ENCODE data around the gene CCN2.

The CCN2 gene

DNA sequence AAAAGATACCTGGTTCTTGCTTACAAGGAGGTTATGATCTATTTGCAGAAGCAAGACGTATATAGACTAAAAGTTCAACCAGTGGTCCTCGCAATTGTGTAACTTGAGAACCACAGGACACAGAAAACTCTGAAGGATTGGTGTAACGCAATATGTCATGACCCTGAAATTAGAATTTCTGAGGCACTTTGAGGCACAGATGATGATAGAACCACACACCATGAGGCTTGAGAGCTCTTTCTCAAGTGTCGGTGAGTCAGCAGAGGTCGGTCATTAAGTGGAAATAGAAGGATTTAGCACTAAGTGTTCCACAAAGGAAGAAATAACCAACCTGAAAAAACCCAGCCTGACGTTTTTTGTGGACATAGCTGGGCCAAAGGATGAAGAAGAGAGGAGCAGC, 15.3 kb upstream of the CCN2 start:
- no peak for DNase-seq

DNA sequence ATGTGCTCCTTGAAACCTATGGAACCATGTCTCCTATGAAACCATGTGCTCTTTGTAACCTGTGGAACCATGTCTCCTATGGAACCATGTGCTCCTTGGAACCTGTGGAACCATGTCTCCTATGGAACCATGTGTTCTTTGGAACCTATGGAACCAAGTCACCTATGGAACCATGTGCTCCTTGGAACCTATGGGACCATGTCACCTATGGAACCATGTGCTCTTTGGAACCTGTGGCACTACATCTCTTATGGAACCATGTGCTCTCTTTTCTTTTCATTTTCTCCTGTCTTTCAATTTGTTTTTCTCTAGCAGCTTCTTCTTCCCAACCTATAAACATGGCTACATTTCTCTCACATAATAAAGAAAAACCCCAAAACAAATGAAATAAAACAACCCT, 11.9 kb upstream of the CCN2 start:
- DNase-seq, result no peak

DNA sequence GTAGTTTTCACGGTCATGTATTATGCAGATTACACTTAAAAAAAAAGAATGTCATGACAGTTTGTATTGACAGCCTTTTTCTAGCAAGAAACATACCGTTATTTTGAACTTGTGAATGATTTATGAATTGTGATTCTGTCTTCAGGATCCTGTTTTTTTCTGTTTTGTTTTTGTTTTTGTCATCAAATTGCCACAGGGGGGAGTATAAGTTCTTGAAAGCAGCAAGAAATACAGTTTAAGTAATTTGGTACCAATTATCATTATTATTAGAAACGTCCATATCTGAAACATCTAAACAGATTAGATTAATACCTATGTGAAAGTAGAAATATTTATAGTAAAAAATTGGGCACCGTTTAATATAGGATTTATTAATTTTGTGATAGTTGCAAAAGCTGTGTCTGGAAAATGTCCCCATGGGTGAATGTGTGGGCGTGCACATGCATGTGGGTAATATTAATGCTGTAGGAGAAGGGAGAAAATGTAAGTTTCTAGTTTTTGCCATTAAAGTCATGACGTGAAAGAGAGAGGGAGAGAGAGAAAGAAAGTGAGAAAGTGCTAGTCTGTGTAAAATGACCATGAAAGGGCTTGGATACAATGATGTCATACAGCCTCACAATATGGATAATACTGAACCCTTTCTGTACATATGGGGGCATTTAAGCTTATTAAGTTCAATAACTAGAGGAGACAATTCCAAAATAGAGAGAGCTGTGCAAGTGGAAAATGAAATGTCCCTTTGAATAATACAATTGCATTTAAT, 9.4 kb upstream of the CCN2 start:
- DNase-seq, result no peak

DNA sequence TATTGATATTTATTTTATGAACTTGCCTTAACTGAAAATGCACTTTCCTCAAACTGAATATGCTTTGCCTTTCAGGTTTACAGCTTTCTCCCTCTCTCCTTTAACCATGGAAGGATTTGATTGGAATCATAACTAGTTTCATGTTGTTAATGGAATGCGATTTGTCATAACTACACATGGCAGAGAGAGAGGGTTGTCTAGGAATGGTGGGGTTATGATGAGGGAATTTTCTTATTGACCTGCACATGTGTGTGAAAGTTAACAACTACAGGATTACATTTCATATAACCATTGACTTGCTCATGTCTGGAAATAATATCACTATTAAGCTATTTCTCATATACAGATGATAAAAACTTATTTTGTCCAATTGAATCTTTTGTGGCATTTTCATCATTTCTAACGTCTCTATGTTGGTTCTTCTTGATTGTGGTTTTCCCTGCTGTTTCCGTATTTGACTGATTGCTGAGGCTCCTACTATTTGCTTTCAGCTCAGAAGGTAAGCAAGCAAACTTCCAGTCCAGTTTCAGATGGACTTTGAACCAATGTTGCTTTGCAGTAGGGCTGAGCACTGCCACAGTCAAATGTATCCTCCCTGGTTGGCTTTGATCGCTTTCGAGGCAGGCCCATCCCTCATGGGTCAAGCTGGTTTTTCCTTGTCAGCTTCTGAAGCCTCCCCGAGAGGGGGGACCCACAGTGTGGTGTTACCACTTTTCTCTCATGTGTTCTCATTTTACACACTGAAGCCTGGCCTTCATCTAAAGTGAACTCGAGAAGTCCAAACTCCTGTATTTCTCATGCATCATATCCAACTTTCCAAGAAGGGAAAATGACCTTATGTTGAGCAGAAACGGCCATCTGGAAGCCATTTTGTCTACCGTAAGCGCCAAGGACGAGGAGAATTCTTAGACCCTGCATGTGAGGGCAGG, 7.6 kb upstream of the CCN2 start:
- no peak for DNase-seq

DNA sequence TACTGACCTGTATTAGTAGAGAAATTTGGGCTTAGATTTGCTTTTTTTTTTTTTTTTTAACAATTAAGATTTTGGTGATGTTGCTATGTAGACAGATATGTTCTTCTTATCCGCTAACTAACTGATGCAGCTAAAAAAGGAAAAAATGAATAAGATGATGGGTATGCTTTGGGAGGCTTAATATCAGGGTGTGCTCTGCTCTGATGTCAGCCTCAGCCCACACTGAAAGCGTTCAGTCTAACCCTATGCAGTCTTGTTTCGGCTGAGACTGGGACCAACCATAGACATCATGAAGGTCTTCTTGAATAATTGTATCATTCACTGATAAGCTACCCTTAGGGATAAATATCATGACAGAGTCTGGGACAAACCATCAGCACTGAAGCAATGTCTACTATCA, 6.9 kb upstream of the CCN2 start:
- no peak for DNase-seq

GRCh38 chr6:131955876-131956275, 4.7 kb upstream of the CCN2 start:
- no peak for DNase-seq

DNA sequence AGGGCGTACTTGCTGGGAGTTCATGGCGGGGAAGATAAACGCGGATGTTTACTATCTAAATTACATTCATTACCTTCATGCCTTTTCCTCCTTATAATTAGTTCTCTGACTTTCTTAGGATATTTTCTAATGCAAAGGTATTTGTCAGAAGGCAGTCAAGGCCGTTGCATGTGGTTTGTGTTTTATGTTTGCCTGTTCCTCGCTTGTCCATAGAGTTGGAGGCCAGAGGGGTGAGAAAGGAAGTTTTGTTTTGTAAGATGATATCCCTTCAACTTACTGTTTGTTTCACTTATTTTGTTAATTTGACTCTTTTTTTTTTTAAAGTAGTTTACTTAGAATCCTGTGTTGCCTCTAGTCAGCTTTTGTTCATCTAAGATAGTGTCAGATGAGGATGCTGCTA, 4.0 kb upstream of the CCN2 start:
- DNase-seq, result no peak

GRCh38 chr6:131954775-131955107, 3.6 kb upstream of the CCN2 start:
- DNase-seq, result no peak

DNA sequence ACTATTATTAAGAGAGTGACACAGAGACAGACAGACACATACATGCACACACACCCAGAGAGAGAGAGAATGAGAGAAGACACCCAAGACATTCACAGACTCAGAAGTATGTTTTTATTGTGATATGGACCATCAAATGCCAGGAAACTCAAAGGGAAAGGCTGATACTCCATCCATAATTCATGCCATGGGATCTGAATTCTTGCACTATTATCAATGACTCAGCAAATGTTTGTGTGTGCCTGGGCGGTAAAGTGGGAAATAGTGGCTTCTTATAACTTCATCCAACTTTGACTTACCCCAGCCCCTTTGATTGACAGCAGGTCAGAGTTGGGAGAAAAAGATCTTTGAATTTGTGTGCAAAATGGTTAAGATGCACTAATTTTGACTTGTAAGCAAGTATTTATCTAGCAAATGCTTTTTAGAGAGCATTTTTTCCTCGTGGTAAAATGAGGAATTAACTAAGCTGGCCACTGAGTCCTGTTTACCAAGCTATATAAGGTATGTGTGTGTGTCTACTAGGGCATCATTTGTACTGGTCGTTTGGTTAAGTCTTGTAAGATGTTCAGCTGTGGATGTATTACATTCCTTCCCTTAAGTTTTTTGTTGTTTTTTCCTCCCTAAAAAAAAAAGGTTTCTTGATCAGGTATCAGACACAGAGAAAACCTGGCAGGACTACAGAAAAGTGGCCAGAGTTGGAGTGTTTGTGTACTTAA, 3.0 kb upstream of the CCN2 start:
- DNase-seq, result no peak

- DNase-seq, result no peak
These were observed 1.8 kb upstream of the CCN2 start for GRCh38 chr6:131952886-131953509.

- DNase-seq, result no peak
These were observed 531 bp upstream of the CCN2 start for GRCh38 chr6:131951576-131952230.

DNA sequence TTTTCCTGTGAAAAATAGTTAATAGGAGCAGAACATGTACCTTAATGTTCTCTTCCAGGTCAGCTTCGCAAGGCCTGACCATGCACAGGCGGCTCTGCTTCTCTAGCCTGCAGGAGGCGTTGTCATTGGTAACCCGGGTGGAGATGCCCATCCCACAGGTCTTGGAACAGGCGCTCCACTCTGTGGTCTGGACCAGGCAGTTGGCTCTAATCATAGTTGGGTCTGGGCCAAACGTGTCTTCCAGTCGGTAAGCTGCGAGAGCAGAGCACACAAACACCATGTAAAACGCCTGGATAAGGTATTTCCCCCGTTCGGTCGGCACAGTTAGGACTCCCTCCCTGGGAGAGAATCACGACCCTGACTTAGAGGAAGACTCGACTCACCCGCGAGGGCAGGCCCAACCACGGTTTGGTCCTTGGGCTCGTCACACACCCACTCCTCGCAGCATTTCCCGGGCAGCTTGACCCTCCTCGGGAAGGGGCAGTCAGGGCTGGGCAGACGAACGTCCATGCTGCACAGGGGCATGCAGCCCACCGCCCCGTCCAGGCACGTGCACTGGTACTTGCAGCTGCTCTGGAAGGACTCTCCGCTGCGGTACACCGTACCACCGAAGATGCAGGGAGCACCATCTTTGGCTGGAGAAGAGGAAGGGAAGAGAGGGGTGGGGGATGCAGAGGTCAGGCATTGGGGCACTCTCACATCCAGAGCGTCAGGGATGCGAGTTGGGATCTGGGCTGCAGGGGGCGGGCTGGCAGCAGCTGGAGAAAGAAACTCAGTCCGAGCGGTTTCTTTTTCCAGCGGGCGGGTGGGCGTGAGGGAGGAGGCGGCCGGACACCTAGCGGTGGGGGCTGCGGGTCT, 1.0 kb downstream of the CCN2 start:
- DNase-seq, result no peak

GRCh38 chr6:131949620-131949908, 1.6 kb downstream of the CCN2 start:
- no peak for DNase-seq

DNA sequence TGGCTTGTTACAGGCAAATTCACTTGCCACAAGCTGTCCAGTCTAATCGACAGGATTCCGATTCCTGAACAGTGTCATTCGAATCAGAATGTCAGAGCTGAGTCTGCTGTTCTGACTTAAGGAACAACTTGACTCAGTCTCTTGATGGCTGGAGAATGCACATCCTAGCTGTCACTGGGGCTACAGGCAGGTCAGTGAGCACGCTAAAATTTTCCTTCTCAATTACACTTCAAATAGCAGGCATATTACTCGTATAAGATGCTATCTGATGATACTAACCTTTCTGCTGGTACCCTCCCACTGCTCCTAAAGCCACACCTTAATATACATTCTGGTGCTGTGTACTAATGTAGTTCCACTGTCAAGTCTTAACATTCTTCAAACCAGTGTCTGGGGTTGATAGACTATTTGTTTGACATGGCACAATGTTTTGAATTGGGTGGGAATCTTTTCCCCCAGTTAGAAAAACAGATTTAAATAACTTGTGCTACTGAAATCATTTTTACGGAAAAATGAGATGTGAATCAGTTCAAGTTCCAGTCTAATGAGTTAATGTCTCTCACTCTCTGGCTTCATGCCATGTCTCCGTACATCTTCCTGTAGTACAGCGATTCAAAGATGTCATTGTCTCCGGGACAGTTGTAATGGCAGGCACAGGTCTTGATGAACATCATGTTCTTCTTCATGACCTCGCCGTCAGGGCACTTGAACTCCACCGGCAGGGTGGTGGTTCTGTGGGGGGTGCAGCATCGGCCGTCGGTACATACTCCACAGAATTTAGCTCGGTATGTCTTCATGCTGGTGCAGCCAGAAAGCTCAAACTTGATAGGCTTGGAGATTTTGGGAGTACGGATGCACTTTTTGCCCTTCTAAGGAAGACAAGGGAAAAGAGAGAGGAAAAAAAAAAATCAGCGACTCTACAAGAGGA, 2.2 kb downstream of the CCN2 start:
- no peak for DNase-seq

- no peak for DNase-seq
These were observed 3.0 kb downstream of the CCN2 start for GRCh38 chr6:131947986-131948661.

GRCh38 chr6:131946992-131947955, 3.9 kb downstream of the CCN2 start:
- DNase-seq, result no peak

GRCh38 chr6:131946404-131946991, 4.7 kb downstream of the CCN2 start:
- no peak for DNase-seq

DNA sequence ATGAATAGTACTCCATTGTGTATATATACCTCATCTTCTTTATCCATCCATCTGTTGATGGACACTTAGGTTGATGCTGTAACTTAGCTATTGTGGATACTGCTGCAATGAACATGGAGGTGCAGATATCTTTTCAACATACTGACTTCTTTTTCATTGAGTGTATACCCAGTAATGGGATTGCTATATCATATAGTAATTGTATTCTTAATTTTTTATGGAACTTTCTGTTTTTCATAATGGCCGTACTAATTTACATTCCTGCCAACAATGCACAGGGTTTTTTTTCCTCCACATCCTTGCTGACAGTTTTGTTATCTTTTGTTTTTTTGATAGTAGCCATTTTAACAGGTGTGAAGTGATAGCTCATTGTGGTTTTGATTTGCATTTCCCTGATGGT, 5.2 kb downstream of the CCN2 start:
- DNase-seq, result no peak
